ENCODE data around the gene ZBTB49.

The ZBTB49 gene

DNA sequence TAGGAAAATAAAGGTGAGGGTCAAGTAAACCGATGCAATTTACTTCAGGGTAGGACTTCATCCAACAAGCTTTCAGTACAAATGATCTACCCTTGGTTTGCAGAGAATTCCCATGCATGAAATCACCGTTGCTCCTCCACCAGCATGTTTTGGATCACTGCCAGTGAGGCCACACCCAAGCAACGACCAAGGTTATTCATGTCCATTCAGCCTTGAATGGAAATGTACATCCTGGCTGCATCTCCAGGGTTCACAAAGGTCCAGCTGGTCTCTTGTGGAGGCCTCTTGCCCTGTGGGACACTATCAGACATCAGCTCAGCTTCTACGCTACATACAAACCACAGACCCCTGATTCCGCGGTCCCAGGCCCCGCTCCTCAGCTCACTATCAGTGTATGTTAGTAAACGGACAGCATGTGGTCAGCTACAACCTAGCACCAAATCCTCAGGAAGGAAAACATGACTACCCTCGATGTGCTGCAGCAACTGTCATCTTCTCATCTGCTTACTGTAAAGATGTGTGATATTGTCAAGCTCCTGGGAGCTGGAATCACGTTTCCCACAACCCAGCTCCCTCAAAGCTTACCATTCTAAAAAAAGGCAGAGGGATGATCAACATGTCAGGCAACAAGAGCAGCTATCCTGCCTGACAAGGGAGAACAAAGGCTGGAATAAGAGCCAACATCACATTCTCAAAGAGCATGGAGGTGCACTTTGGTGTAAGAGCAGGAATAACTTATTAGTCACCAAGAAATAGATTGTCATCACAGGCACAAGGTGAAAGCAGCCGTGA lies 5.0 kb upstream of the ZBTB49 start:
- no peak for DNase-seq

DNA sequence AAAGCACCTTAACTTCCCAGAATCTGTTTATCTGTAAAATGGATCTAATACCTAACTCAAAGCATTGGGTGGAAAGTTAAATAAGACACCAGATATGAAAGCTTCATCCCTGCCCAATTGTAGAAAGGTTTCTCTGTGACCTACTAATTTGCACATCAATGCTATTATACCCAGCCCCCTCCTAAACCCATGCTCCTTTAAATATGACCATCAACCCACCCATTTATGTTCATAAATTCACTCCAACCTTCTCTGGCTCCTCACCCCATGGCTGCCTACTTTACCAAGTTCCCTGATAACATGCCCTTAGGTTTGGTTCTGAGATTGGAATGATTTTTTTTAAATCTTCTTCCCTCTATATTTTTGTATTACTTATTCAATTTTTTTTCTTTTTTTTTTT lies 2.0 kb upstream of the ZBTB49 start:
- no peak for DNase-seq

- no peak for DNase-seq
These were observed 996 bp upstream of the ZBTB49 start for GRCh38 chr4:4289055-4289454.

- DNase-seq: no peak
These were observed 482 bp upstream of the ZBTB49 start for GRCh38 chr4:4289597-4289940.

GRCh38 chr4:4293279-4293678 lies 3.2 kb downstream of the ZBTB49 start:
- DNase-seq: no peak

DNA sequence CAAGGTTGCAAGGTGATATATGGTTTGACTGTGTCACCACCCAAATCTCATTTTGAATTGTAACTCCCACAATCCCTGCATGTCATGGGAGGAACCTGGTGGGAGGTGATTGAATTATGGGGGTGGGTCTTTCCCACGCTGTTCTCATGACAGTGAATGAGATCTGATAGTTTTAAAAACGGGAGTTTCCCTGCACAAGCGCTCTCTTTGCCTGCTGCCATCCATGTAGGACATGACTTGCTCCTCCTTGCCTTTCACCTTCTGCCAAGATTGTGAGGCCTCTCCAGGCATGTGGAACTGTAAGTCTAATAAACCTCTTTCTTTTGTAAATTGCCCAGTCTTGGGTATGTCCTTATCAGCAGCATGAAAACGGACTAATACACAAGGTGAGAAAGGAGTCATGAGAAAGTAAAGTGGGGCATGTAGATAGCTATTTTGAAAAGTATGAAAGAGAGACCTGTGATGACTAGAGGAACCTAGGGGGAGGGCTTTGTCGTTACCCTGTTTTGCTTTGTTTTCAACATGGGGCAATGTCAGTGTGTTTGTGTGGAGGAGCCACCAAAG lies 6.3 kb downstream of the ZBTB49 start:
- DNase-seq: no peak

DNA sequence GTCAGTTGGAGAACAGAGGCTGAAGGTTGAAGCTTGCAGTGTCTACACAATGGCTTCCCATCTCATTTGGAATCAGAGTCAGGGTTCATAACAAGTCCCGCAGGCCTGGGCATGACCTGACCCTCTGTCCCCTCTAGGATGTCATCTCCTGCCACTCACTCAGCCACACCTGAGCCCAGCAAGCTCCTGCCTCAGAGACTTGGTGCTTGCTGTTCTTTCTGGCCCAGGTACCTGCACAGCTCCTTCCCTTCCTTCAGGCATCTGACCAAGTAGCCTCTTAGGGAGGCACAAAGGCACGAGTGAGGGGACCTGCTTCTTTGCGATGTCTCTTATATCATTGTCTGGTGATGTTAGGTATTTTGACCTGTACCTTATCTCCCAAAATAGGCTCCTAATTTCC lies 9.0 kb downstream of the ZBTB49 start:
- DNase-seq: no peak

DNA sequence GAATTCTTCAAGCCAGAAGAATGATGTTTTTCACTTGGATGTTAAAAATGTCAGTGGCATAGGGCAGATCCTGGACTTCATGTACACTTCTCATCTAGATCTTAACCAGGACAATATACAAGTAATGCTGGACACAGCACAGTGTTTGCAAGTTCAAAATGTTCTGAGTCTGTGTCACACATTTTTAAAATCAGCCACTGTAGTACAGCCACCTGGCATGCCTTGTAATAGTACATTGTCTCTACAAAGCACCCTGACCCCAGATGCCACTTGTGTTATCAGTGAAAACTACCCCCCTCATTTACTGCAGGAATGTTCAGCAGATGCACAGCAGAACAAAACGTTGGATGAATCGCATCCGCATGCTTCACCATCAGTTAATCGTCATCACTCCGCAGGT lies 11.9 kb downstream of the ZBTB49 start:
- DNase-seq: no peak

GRCh38 chr4:4302416-4302815 lies 12.4 kb downstream of the ZBTB49 start:
- no peak for DNase-seq

DNA sequence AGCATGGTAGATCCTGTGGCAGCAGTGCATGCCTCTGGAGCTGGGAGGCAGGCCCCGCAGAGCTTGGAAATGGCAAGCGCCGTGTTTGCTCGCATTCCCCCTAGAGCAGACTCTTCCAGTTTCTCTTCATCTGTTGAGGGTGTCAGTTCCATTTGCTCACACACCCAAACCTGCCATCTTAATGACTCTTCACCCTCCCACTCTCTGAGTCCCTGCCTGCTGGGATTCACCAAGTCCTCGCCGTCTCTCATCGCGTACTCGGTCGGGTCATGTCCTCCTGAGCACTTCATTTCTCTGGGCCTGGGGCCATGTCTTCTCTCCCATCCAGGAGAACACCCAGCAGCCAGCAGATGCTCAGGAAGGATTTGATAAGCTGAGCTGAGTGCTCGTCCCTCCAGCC lies 16.9 kb downstream of the ZBTB49 start:
- DNase-seq: no peak

DNA sequence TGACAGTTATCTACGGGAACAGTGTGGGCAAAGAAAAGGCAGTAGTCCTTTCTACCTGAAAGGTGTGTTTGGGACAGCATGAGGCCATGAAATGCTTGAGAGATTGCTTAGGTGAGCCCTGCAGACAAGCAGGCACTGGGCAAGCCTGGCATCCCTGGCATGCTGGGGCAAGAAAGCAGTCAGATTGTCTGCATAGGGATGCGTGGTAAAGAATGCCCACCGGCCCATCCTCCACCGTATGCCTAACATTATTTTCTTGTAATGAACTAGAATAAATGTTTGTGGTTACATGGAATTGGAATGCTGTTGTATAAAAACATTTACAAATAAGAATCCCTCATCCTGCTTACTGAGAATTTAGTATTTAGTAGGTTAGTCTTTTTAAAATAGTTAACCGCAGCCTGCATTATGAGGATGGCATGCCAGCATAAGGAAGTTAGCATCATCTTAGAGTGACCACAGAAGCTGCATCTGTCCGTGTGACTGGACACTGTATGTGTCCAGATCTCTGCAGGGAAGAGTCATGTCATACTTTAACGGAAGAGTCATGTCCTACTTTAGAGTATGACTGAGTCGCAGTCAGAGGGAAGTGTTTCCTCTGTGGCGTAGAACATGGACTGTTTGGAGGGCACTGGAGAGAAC lies 18.9 kb downstream of the ZBTB49 start:
- no peak for DNase-seq

- DNase-seq: no peak
These were observed 21.1 kb downstream of the ZBTB49 start for GRCh38 chr4:4311193-4311592.

DNA sequence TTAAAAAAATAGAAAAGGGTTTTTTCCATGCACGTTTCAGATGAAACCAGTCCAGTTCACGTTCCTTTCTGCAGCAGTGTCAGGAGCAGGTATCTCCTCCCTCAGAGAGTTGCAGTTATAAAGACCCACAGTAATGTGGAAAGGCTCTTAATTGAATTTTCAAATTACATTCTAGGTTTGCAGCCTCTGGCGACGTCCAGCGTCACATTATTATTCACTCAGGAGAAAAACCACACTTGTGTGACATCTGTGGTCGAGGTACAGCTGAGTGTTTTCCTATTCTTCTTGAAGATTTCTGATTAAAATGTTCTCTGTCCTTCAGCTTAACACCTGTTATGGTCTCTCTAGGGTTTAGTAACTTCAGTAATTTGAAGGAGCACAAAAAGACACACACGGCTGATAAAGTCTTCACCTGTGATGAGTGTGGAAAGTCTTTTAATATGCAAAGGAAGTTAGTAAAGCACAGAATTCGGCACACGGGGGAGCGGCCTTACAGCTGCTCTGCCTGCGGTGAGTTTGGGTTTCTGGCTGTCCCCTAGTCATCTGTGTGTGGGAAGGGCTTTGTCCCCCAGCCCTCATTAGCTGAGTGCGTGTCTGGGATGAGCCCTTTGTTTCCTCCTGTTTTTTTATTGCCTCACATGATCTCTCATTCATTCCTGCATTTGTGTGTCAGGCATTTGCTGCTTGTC lies 25.6 kb downstream of the ZBTB49 start:
- no peak for DNase-seq

DNA sequence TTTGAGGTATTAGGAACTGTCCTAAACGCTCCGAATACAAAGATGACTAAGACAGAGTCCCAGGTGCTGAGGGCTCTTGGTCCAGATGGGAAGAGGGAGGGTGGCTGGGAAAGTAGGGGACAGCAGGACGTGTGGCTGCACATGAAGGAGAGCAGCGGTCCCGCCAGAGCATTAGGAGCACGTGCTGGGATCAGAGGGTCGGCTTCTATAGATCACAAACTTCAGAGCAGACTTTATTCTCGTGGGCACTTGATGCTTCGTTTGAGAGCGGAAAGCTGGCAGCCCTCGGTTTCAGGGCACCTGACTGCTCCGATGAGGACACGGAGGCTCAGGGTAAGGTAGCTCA lies 26.1 kb downstream of the ZBTB49 start:
- DNase-seq: no peak

GRCh38 chr4:4317496-4318232 lies 27.6 kb downstream of the ZBTB49 start:
- DNase-seq: no peak

- no peak for DNase-seq
These were observed 30.5 kb downstream of the ZBTB49 start for GRCh38 chr4:4320528-4320927.

DNA sequence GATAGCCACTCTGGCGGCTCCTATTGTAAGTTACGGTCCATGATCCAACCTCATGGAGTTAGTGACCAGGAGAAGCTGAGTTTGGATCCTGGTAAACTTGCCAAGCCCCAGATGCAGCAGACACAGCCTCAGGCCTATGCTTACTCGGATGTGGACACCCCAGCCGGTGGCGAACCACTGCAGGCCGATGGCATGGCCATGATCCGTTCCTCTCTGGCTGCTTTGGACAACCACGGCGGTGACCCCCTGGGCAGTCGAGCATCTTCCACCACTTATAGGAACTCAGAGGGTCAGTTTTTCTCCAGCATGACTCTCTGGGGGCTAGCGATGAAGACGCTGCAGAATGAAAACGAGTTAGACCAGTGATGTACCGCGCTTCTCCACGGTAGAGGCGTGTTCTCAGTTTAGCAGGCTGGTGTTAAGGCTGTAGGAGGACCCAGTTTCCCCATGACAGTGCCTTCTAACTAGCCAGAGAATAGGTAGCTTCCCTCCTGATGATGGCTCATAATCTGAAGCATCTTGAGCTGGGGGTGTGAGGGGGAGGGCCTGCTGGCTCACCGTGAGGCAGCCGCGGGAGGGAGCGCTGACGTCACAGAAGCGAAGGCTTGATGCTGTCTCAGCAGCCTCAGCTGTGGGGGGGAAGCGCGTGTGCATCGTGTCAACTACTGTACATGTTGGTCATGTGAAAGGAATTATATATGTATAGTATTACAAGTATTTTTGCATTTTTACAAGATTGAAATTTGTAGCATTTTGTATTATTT lies 31.1 kb downstream of the ZBTB49 start:
- no peak for DNase-seq

- no peak for DNase-seq
These were observed 32.1 kb downstream of the ZBTB49 start for GRCh38 chr4:4321951-4322688.

- DNase-seq: no peak
These were observed 33.9 kb downstream of the ZBTB49 start for GRCh38 chr4:4323705-4324534.

DNA sequence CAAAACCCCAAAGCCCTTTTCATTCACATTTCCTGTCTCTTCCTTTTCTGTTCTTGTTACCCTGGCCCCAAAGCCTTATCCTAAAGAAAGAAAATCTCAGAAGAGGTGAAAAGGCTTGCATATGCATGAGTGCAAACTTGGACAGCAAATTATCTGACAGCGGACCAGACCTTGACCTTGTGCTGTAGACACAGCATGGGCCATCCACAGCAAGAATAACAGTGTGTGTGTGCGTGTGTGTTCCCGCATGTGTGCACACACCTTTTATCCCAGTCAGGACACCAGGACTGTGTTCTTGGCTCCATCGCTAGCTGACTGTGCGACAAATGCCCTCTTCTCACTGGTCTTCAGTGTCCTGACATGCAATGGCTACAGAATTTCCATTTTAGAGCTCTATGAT lies 35.3 kb downstream of the ZBTB49 start:
- no peak for DNase-seq

DNA sequence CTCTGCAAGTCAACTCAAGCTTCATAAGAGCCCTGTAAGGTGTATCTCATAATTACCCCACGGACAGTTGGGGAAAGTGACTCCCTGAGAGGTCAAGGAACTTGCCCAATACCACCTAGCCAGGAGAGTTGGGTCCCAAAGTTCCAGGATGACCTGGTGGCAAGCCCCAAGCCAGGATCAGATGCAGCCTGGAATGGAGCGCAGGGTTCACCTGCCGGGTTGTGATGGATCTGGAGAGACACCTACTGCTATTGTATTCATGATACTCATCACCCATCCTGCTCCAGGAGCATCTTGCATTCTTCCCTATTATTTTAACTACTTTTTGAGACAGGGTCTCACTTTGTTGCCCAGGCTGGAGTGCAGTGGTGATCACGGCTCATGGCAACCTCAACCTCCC lies 36.1 kb downstream of the ZBTB49 start:
- no peak for DNase-seq

All from NCI-H146 (cell line).